Gastrocnemius medialis (tissue), 4 donors: Measurements from ENCODE around the gene SH2D1B. TPM values are rescaled to one million over a fixed set of nuclear protein-coding genes. Genes with fewer than 3 reads are reported as not detected.

ENCODE experiments used
- ATAC-seq, 2 donors: fragments of 150-250 bp; one replicate each; pipeline ENCODE4 v1.9.1; 2016
- DNase-seq, 2 donors: peaks; one replicate each; pipeline ENCODE4 v3.0.0-alpha.2; 2019
- H3K27ac ChIP-seq, 4 donors: fragments of 200-600 bp; sonication (generic); 1 replicate in 1 of 4; 2 replicates in 3 of 4; pipeline ENCODE4 v1.5.1; 2016 to 2018; ENCODE audit warnings: mild to moderate bottlenecking in 2 of 4, moderate library complexity in 1 of 4
- H3K27me3 ChIP-seq, 3 donors: fragments of 200-600 bp; sonication (generic) in 2 of 3; 1 replicate in 1 of 3; 2 replicates in 2 of 3; pipeline versions ENCODE4 v1.5.1 to v1.6.0; 2016 to 2019; ENCODE audit warnings: mild to moderate bottlenecking in 1 of 3, moderate library complexity in 1 of 3
- H3K36me3 ChIP-seq, 2 donors: fragments of 200-600 bp; sonication (generic) in 1 of 2; one replicate each; pipeline ENCODE4 v1.5.1; 2017 to 2018
- H3K4me1 ChIP-seq, 2 donors: fragments of 200-600 bp; sonication (generic) in 1 of 2; one replicate each; pipeline ENCODE4 v1.5.1; 2016 to 2017; ENCODE audit warnings: mild to moderate bottlenecking in 2 of 2
- H3K4me3 ChIP-seq, 4 donors: fragments of 200-600 bp; sonication (generic) in 3 of 4; 1 replicate in 1 of 4; 2 replicates in 3 of 4; pipeline ENCODE4 v1.5.1; 2016 to 2019; ENCODE audit warnings: mild to moderate bottlenecking in 2 of 4
- H3K9me3 ChIP-seq, 3 donors: fragments of 200-600 bp; sonication (generic) in 2 of 3; 1 replicate in 1 of 3; 2 replicates in 2 of 3; pipeline ENCODE4 v1.5.1; 2016 to 2019
- POLR2A ChIP-seq, 2 donors: fragments of 450-650 bp; IDR thresholded peaks; one replicate each; pipeline ENCODE4 v1.6.1; 2017; ENCODE audit warnings: antibody characterized with exemption in 2 of 2, mild to moderate bottlenecking in 2 of 2, moderate library complexity in 2 of 2
- in situ Hi-C, 4 donors: fragments of 200-750 bp; cut with MboI; loops; one replicate each; pipeline versions ENCODE4 v1.15.0 to v1.8.0; 2017; ENCODE audit warnings: low sequenced_read_pairs in 4 of 4
- intact Hi-C: fragments of 100-400 bp; cut with DNase I; formaldehyde crosslinking; loops from one replicate; pipeline ENCODE4 v1.15.1; 2023; ENCODE audit warnings: low total_unique reads
- total RNA-seq, 4 donors: library from RNA; depleted of rRNA; stranded (reverse); fragments of >200 nt; gene quantifications; one replicate each; pipeline versions ENCODE4 v1.1.0 to v1.2.3, GENCODE V29; 2016
- TF ChIP-seq, protein P1 (sequence below), 5 experiments: fragments of 450-650 bp in 3 of 5; fragments of 200-600 bp in 2 of 5; sonication (generic) in 2 of 5; IDR thresholded peaks in 4 of 5; conservative IDR thresholded peaks in 1 of 5; 1 replicate in 4 of 5; 2 replicates in 1 of 5; pipeline ENCODE4 v1.5.1; 2016 to 2019; ENCODE audit warnings: antibody characterized with exemption in 5 of 5, mild to moderate bottlenecking in 3 of 5, moderate library complexity in 3 of 5

The SH2D1B gene
- total RNA-seq, 4 donors from 2014 or later, result 2.1 to 34.2 (median 4.1) TPM

DNA sequence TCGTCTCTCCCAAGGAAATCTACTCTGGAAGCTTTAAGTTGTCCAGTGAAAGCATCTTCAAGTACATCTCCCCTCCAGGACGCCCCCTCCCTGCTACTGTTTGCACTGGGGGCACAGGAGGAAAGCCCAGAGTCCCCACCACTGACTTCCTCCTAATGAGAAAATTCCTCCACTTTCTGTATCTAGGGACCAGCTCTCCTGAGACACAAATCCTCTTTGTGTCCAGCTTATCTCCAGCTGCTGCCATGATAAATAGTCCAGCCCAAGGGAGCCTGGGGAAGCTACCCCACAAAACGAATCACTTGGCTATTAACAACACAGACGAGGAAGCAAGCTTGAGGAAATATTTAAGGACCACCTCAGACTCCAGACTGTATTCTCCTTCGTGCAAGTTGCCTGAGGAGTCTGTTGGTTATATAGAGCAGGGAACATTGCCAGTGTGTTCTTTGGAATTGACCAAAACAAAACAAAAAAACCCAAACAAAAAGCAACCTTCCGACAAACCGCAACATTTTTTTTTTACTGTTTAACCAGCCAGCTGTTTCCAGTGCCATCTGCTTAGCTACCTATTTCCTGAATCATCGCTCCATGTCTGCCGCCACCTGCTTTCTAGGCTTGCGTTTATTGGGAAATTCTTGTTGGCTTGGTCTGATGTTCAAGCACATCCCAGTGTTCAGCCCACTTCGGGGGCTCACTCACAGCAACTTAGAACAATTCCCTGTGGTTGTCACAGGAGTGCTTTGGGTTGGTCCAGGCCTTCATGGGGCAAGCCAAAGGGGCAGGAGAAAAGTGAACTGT lies 22.7 kb downstream of the SH2D1B start:
- intact Hi-C loops, result no loop called here
- no peak for DNase-seq
- no peaks in the 10 kb centered on the region for H3K4me1 ChIP-seq
- TF ChIP-seq, protein P1, sequence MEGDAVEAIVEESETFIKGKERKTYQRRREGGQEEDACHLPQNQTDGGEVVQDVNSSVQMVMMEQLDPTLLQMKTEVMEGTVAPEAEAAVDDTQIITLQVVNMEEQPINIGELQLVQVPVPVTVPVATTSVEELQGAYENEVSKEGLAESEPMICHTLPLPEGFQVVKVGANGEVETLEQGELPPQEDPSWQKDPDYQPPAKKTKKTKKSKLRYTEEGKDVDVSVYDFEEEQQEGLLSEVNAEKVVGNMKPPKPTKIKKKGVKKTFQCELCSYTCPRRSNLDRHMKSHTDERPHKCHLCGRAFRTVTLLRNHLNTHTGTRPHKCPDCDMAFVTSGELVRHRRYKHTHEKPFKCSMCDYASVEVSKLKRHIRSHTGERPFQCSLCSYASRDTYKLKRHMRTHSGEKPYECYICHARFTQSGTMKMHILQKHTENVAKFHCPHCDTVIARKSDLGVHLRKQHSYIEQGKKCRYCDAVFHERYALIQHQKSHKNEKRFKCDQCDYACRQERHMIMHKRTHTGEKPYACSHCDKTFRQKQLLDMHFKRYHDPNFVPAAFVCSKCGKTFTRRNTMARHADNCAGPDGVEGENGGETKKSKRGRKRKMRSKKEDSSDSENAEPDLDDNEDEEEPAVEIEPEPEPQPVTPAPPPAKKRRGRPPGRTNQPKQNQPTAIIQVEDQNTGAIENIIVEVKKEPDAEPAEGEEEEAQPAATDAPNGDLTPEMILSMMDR (IDR thresholded peaks at IDR 0.05 in 4 of 5, conservative IDR thresholded peaks at IDR 0.05 in 1 of 5), result no peak
- no peak for TF ChIP-seq POLR2A (IDR thresholded peaks at IDR 0.05)
- no peak overlapping the region for H3K4me3 ChIP-seq
- no peaks in the 10 kb centered on the region for H3K9me3 ChIP-seq
- H3K27ac ChIP-seq, result no peak overlapping the region
- peaks cover 0 to 6% (median 0%) of the 10 kb centered on the region in 3 donors for H3K27me3 ChIP-seq
- in situ Hi-C loops, result no loop called here
- H3K36me3 ChIP-seq, result no peaks in the 10 kb centered on the region
- no peak for ATAC-seq

DNA sequence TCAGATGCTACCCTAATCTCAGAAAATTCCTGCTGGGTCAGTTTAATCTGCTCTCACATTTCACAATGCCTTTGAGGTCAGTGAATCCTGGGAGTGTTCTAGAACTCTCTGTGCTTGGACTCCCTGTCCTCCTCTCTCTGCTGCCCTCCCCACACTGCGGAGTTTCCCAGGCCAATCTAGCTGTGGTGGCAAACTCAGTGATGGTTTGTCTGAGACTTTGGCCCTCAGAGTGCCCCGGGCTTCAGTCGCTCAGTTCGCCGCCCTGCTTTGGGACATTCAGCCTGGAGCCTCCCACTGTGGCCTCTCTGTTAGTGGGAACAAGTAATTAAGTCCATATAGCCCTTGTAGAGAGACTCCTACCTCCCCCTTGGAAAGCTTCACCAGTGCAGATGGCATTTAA lies 23.3 kb downstream of the SH2D1B start:
- DNase-seq (no peak), ATAC-seq (no peak)
- in situ Hi-C loops (no loop called here), intact Hi-C loops (no loop called here)
- TF ChIP-seq POLR2A (IDR thresholded peaks at IDR 0.05), result no peak
- TF ChIP-seq, protein P1 (IDR thresholded peaks at IDR 0.05 in 4 of 5, conservative IDR thresholded peaks at IDR 0.05 in 1 of 5), result no peak
- Histone ChIP-seq H3K4me1 (no peaks in the 10 kb centered on the region), H3K27ac (no peak overlapping the region), H3K27me3 (peaks cover 0 to 6% (median 0%) of the 10 kb centered on the region in 3 donors), H3K9me3 (no peaks in the 10 kb centered on the region), H3K4me3 (no peak overlapping the region), H3K36me3 (no peaks in the 10 kb centered on the region)

DNA sequence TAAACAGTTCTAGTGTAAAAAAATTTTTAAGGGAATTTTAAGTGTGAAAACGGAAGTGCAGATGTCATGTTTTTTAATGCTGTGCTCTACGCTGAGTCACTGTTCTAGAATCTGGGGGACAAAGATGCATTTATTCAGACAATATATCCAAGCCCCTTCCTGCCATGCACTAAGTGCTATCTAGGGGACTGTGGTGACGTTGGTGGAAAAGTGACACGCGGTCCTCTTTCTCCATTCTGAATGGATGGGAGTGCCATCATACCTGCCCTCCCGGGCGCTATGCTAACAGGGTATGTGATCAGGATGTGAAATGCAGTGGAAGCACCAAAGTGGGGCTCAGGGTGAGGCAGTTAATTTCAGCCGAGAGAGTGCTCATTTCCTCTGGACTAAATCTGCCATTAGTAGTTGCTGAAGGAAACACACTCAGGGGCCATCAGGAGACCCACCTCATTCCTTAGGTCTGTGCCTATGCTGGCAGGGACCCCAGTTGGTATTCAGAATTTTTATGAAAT lies 23.8 kb downstream of the SH2D1B start:
- Histone ChIP-seq H3K27me3 (peaks cover 0 to 6% (median 0%) of the 10 kb centered on the region in 3 donors), H3K36me3 (no peaks in the 10 kb centered on the region), H3K9me3 (no peaks in the 10 kb centered on the region), H3K27ac (no peak overlapping the region), H3K4me3 (no peak overlapping the region), H3K4me1 (no peaks in the 10 kb centered on the region)
- TF ChIP-seq, protein P1 (IDR thresholded peaks at IDR 0.05 in 4 of 5, conservative IDR thresholded peaks at IDR 0.05 in 1 of 5), result no peak
- TF ChIP-seq POLR2A (IDR thresholded peaks at IDR 0.05), result no peak
- no peak for ATAC-seq
- no peak for DNase-seq
- in situ Hi-C loops, result no loop called here
- intact Hi-C loops, result no loop called here

DNA sequence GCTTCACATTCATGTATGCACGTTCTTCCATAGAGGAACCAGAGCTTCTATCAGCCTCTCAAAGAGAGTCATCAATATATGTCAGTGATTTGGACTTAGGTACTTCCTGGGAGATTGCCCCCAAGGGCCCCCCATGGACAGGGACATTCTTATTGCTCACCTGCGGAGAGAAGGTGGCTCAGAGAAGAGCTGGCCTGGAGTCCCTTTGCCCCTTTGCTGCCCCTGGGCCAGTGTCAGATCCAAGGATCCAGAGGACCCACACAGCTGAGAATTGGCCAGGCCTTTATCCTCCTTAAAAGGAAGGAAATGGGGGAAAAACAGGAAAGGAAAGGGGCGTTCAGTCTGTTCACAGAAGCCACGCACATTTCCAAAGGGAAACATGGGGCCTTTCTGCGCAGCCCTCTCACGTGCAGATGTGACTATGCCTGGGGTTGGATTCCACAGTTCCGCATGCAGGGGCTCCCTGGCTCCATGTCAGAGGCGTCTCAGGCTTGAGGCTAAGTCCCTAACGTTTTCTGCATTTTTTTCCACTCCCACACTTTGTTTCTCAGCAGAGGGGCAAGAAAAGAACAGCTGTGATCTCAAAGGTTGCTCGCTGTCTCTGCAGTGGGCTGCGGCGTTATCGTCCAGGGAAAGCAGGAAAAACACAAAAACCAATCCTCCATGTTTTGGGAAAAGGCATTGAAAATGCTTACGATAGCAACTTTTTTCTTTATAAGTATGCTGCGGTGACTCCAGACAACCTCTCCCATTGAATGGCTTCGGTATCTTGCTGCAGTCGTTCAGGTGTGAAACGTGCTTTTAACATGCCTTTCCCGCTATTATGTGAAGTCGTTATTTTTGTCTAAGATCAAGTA lies 24.5 kb downstream of the SH2D1B start:
- ATAC-seq (no peak), DNase-seq (no peak)
- intact Hi-C loops, result no loop called here
- no peak overlapping the region for H3K27ac ChIP-seq
- H3K9me3 ChIP-seq, result no peaks in the 10 kb centered on the region
- no peaks in the 10 kb centered on the region for H3K4me1 ChIP-seq
- in situ Hi-C loops, result no loop called here
- H3K36me3 ChIP-seq, result no peaks in the 10 kb centered on the region
- no peak overlapping the region for H3K4me3 ChIP-seq
- no peak for TF ChIP-seq POLR2A (IDR thresholded peaks at IDR 0.05)
- TF ChIP-seq, protein P1 (IDR thresholded peaks at IDR 0.05 in 4 of 5, conservative IDR thresholded peaks at IDR 0.05 in 1 of 5), result no peak
- peaks cover 0 to 6% (median 0%) of the 10 kb centered on the region in 3 donors for H3K27me3 ChIP-seq
